ENCODE results near the gene CSNK2A1.

The CSNK2A1 gene

DNA sequence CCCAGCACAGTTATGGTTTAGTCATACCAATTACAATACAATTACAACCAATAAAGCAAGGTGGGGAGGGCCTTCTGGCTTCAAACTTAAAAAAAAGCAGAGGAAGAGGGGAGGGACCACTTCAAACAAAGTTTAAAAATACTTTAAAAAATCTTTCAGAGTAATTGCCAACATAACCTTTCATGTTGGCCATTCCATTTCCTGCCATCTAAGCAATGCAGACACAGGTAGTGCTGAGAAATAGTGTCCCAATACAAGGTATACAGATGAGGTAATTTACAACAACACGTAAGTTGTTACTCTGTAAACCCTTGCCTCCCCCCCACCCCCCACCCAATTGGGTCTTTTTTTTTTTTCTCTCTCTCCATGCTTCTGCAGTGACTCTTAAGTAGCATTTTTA lies 62.4 kb downstream of the CSNK2A1 start:
- no peak overlapping the region for H3K4me2 ChIP-seq (ENCODE audit: low read length)
- H3K79me2 ChIP-seq (ENCODE audit: low read length): no peaks in the 10 kb centered on the region
- H4K20me1 ChIP-seq (ENCODE audit: insufficient read depth, low read length): peaks cover 4% of the 10 kb centered on the region
- no peak overlapping the region for H3K27ac ChIP-seq (ENCODE audit: low read length)
- no peak overlapping the region for H3K9ac ChIP-seq (ENCODE audit: low read length)
- no peak overlapping the region for H3K4me3 ChIP-seq (ENCODE audit: low read length)
- no peak overlapping the region for H2AFZ ChIP-seq (ENCODE audit: low read depth, low read length)
- H3K27me3 ChIP-seq (ENCODE audit: low read depth, low read length): no peaks in the 10 kb centered on the region
- no peak for TF ChIP-seq EZH2phosphoT487 (IDR thresholded peaks at IDR 0.05; ENCODE audit: low read depth)
- TF ChIP-seq, protein P1, sequence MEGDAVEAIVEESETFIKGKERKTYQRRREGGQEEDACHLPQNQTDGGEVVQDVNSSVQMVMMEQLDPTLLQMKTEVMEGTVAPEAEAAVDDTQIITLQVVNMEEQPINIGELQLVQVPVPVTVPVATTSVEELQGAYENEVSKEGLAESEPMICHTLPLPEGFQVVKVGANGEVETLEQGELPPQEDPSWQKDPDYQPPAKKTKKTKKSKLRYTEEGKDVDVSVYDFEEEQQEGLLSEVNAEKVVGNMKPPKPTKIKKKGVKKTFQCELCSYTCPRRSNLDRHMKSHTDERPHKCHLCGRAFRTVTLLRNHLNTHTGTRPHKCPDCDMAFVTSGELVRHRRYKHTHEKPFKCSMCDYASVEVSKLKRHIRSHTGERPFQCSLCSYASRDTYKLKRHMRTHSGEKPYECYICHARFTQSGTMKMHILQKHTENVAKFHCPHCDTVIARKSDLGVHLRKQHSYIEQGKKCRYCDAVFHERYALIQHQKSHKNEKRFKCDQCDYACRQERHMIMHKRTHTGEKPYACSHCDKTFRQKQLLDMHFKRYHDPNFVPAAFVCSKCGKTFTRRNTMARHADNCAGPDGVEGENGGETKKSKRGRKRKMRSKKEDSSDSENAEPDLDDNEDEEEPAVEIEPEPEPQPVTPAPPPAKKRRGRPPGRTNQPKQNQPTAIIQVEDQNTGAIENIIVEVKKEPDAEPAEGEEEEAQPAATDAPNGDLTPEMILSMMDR (IDR thresholded peaks at IDR 0.05; ENCODE audit: low read depth, low read length): no peak
- H3K4me1 ChIP-seq (ENCODE audit: low read length): no peaks in the 10 kb centered on the region
- no peaks in the 10 kb centered on the region for H3K9me3 ChIP-seq (ENCODE audit: insufficient read depth, low read length)
- H3K36me3 ChIP-seq (replicated peaks; ENCODE audit: low read depth, low read length): peaks cover 62% of the 10 kb centered on the region

DNA sequence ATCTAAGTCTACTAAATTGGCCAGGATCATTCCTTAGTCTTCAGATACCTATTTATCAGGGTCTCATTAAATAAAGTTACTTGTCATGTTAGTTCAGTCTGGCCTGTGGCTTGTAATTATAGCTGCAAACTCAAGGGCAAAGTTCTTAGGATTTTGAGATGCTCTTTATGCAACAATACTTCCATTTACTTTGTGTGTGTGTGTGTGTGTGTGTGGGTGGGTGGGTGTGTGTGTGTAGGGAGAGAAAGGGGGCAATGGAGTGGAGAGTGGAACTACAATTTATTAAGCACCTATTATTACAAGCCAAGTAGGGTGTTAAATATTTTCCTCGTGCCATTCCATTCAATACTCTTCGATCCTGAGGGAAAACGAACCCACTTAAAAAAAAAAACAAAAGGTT lies 63.5 kb downstream of the CSNK2A1 start:
- H3K27me3 ChIP-seq (ENCODE audit: low read depth, low read length): no peaks in the 10 kb centered on the region
- H3K27ac ChIP-seq (ENCODE audit: low read length): no peak overlapping the region
- H3K4me3 ChIP-seq (ENCODE audit: low read length): no peak overlapping the region
- H3K4me1 ChIP-seq (ENCODE audit: low read length): no peaks in the 10 kb centered on the region
- no peaks in the 10 kb centered on the region for H3K9me3 ChIP-seq (ENCODE audit: insufficient read depth, low read length)
- TF ChIP-seq, protein P1 (IDR thresholded peaks at IDR 0.05; ENCODE audit: low read depth, low read length): no peak
- no peak for TF ChIP-seq EZH2phosphoT487 (IDR thresholded peaks at IDR 0.05; ENCODE audit: low read depth)
- peaks cover 59% of the 10 kb centered on the region for H3K36me3 ChIP-seq (replicated peaks; ENCODE audit: low read depth, low read length)
- no peak overlapping the region for H2AFZ ChIP-seq (ENCODE audit: low read depth, low read length)
- H3K79me2 ChIP-seq (ENCODE audit: low read length): no peaks in the 10 kb centered on the region
- no peak overlapping the region for H3K4me2 ChIP-seq (ENCODE audit: low read length)
- no peak overlapping the region for H3K9ac ChIP-seq (ENCODE audit: low read length)
- peaks cover 4% of the 10 kb centered on the region for H4K20me1 ChIP-seq (ENCODE audit: insufficient read depth, low read length)

DNA sequence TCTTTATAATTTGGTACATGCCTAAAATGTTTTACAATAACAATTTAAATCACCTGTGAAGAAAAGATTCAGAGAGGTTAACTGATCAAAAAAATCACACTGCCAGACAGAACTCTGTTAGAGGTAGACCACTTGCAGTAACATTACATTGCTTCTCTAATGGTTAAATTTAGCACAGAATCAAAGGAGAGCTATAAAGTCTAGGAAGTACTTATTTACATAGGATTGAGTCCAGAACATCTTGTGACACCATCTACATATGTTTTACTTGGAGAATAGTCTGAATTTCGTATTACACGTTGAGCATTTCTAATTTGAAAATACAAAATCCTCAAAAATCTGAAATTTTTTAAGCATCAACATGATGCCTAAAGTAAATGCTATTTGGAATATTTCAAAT lies 64.1 kb downstream of the CSNK2A1 start:
- Histone ChIP-seq H3K4me1 (ENCODE audit: low read length) (no peaks in the 10 kb centered on the region), H3K9ac (ENCODE audit: low read length) (no peak overlapping the region), H3K4me3 (ENCODE audit: low read length) (no peak overlapping the region), H3K27me3 (ENCODE audit: low read depth, low read length) (no peaks in the 10 kb centered on the region), H4K20me1 (ENCODE audit: insufficient read depth, low read length) (peaks cover 4% of the 10 kb centered on the region), H3K4me2 (ENCODE audit: low read length) (no peak overlapping the region), H2AFZ (ENCODE audit: low read depth, low read length) (no peak overlapping the region), H3K79me2 (ENCODE audit: low read length) (no peaks in the 10 kb centered on the region), H3K27ac (ENCODE audit: low read length) (no peak overlapping the region), H3K9me3 (ENCODE audit: insufficient read depth, low read length) (no peaks in the 10 kb centered on the region), H3K36me3 (replicated peaks; ENCODE audit: low read depth, low read length) (peaks cover 58% of the 10 kb centered on the region)
- TF ChIP-seq, protein P1 (IDR thresholded peaks at IDR 0.05; ENCODE audit: low read depth, low read length): no peak
- no peak for TF ChIP-seq EZH2phosphoT487 (IDR thresholded peaks at IDR 0.05; ENCODE audit: low read depth)

DNA sequence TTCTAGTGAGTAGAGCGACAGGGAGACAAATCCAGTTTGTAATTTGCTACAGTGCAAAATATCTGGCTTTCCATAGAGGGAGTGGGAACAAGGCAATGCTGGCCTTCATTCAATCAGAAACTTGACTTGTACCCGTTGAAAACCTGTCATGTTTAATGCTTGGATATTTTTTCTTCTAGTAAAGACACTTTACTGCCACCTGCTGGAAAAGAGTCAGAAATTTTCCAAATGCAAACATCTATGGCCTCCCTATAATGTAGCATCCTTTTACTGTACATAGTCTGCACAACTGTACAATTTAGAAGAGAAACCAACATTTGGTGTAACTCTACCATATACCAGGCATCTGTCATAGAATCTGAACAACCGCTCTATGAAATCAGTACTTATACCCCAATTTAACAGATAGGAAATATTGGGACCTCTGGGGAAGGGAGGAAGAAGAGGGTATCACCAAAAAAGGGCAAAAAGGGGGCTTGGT lies 64.6 kb downstream of the CSNK2A1 start:
- H3K4me1 ChIP-seq (ENCODE audit: low read length): no peaks in the 10 kb centered on the region
- H3K27me3 ChIP-seq (ENCODE audit: low read depth, low read length): no peaks in the 10 kb centered on the region
- no peak overlapping the region for H3K4me2 ChIP-seq (ENCODE audit: low read length)
- TF ChIP-seq, protein P1 (IDR thresholded peaks at IDR 0.05; ENCODE audit: low read depth, low read length): peak; percentile 76
- TF ChIP-seq EZH2phosphoT487 (IDR thresholded peaks at IDR 0.05; ENCODE audit: low read depth): no peak
- H3K79me2 ChIP-seq (ENCODE audit: low read length): no peaks in the 10 kb centered on the region
- no peak overlapping the region for H3K9ac ChIP-seq (ENCODE audit: low read length)
- H3K9me3 ChIP-seq (ENCODE audit: insufficient read depth, low read length): no peaks in the 10 kb centered on the region
- no peak overlapping the region for H2AFZ ChIP-seq (ENCODE audit: low read depth, low read length)
- no peak overlapping the region for H3K27ac ChIP-seq (ENCODE audit: low read length)
- H3K4me3 ChIP-seq (ENCODE audit: low read length): no peak overlapping the region
- peaks cover 4% of the 10 kb centered on the region; the same call in 1 of the 2 replicates for H4K20me1 ChIP-seq (ENCODE audit: insufficient read depth, low read length)
- H3K36me3 ChIP-seq (replicated peaks; ENCODE audit: low read depth, low read length): peaks cover 57% of the 10 kb centered on the region
